Measurements from ENCODE around the gene CFAP97. TPM values are rescaled to one million over a fixed set of nuclear protein-coding genes. Genes with fewer than 3 reads are reported as not detected.

CFAP97 gene
- total RNA-seq, 2 donors from 2014 or later: 17.1 to 19.5 TPM

DNA sequence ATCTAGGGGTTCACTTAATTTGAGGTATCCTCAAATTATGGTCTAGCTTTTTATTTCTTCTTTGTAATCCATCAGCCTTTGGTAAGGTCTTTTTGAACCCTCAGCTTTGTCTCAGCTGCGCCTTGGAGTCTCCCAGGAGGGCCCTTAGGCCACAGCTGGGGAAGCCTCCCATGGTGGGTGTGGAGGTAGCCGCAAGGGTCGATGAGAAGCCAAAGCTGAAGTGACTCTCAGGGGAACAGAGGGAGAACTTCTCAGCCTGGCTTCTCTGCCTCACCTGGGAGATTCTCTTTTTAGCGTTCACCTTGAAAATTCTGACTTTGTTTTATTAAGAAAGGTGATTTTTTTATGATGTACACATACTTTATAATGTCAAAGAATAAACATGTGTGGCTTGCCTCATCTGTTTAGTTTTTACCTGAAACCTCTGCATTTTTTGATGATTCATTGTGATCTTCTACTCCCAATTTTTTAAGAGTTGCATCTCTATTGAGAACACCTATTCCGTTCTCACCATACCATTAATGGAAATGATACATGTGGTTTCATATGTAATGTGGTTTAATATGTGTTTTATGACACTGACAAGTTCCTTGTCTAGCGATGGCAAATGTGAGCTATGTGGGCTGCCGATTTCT, 86.4 kb downstream of the CFAP97 start:
- H3K9me3 ChIP-seq: no peaks in the 10 kb centered on the region
- H3K4me1 ChIP-seq: peaks cover 21% of the 10 kb centered on the region
- 82 to 91% methylated on average over 7 of the region's 7 CpGs for WGBS, 2 donors
- H3K27me3 ChIP-seq: no peaks in the 10 kb centered on the region
- no peak for TF ChIP-seq POLR2A (IDR thresholded peaks at IDR 0.05)
- TF ChIP-seq, protein P1, sequence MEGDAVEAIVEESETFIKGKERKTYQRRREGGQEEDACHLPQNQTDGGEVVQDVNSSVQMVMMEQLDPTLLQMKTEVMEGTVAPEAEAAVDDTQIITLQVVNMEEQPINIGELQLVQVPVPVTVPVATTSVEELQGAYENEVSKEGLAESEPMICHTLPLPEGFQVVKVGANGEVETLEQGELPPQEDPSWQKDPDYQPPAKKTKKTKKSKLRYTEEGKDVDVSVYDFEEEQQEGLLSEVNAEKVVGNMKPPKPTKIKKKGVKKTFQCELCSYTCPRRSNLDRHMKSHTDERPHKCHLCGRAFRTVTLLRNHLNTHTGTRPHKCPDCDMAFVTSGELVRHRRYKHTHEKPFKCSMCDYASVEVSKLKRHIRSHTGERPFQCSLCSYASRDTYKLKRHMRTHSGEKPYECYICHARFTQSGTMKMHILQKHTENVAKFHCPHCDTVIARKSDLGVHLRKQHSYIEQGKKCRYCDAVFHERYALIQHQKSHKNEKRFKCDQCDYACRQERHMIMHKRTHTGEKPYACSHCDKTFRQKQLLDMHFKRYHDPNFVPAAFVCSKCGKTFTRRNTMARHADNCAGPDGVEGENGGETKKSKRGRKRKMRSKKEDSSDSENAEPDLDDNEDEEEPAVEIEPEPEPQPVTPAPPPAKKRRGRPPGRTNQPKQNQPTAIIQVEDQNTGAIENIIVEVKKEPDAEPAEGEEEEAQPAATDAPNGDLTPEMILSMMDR (IDR thresholded peaks at IDR 0.05): no peak
- no peaks in the 10 kb centered on the region for H3K36me3 ChIP-seq (replicated peaks in 1 of 2; ENCODE audit: insufficient read depth in 1 of 2, low read depth in 2 of 2)
- no peak overlapping the region for H3K27ac ChIP-seq
- no peak for DNase-seq
- no peak for ATAC-seq
- no peak overlapping the region for H3K4me3 ChIP-seq
- intact Hi-C loops (cut with DNase I): no loop called here

GRCh38 chr4:185115827-185116232, 88.0 kb downstream of the CFAP97 start:
- H3K27me3 ChIP-seq: no peaks in the 10 kb centered on the region
- ATAC-seq (peak; percentile 99), DNase-seq (peak; percentile 86 to 95 (median 92))
- H3K4me1 ChIP-seq: peaks cover 34% of the 10 kb centered on the region
- H3K36me3 ChIP-seq (replicated peaks in 1 of 2; ENCODE audit: insufficient read depth in 1 of 2, low read depth in 2 of 2): no peaks in the 10 kb centered on the region
- H3K27ac ChIP-seq: peak overlapping the region; percentile 86 to 92 (median 88)
- 2% methylated on average over 8 to 9 of the region's 9 CpGs for WGBS, 2 donors
- intact Hi-C loops (cut with DNase I): no loop called here
- TF ChIP-seq, protein P1 (IDR thresholded peaks at IDR 0.05): no peak
- peak; percentile 47 to 86 (median 83) for TF ChIP-seq POLR2A (IDR thresholded peaks at IDR 0.05)
- no peaks in the 10 kb centered on the region for H3K9me3 ChIP-seq
- H3K4me3 ChIP-seq: no peak overlapping the region

GRCh38 chr4:185113340-185113739, 90.5 kb downstream of the CFAP97 start:
- Histone ChIP-seq H3K4me1 (peaks cover 58% of the 10 kb centered on the region), H3K36me3 (replicated peaks in 1 of 2; ENCODE audit: insufficient read depth in 1 of 2, low read depth in 2 of 2) (no peaks in the 10 kb centered on the region), H3K27me3 (no peaks in the 10 kb centered on the region), H3K27ac (no peak overlapping the region), H3K4me3 (no peak overlapping the region), H3K9me3 (no peaks in the 10 kb centered on the region)
- ATAC-seq: no peak
- 57 to 65% methylated on average over 2 of the region's 2 CpGs for WGBS, 2 donors
- no peak for DNase-seq
- TF ChIP-seq, protein P1 (IDR thresholded peaks at IDR 0.05): no peak
- TF ChIP-seq POLR2A (IDR thresholded peaks at IDR 0.05): no peak
- intact Hi-C loops (cut with DNase I): no loop called here

GRCh38 chr4:185112104-185112503, 91.7 kb downstream of the CFAP97 start:
- H3K36me3 ChIP-seq (replicated peaks in 1 of 2; ENCODE audit: insufficient read depth in 1 of 2, low read depth in 2 of 2): no peaks in the 10 kb centered on the region
- DNase-seq (peak; percentile 38 to 82 (median 64)), ATAC-seq (peak; percentile 39)
- H3K4me3 ChIP-seq: no peak overlapping the region
- H3K4me1 ChIP-seq: peaks cover 67% of the 10 kb centered on the region
- no peaks in the 10 kb centered on the region for H3K9me3 ChIP-seq
- WGBS, 2 donors: 68 to 88% methylated on average over 2 of the region's 2 CpGs
- TF ChIP-seq, protein P1 (IDR thresholded peaks at IDR 0.05): peak in 1 of 7 experiments; percentile 8
- TF ChIP-seq POLR2A (IDR thresholded peaks at IDR 0.05): peak in 1 of 3 donors; percentile 11
- H3K27me3 ChIP-seq: no peaks in the 10 kb centered on the region
- intact Hi-C loops (cut with DNase I): no loop called here
- H3K27ac ChIP-seq: peak overlapping the region; percentile 44 to 77 (median 70)

- peak; percentile 82 for ATAC-seq
- H3K27ac ChIP-seq: peak overlapping the region; percentile 29 to 77 (median 74)
Measured at GRCh38 chr4:185110375-185110823, 93.4 kb downstream of the CFAP97 start.

More at GRCh38 chr4:185110375-185110823, 93.4 kb downstream of the CFAP97 start:
- TF ChIP-seq POLR2A (IDR thresholded peaks at IDR 0.05): no peak
- TF ChIP-seq, protein P1 (IDR thresholded peaks at IDR 0.05): peak in 2 of 7 experiments; percentile 17 to 18
- Histone ChIP-seq H3K9me3 (no peaks in the 10 kb centered on the region), H3K4me1 (peaks cover 59% of the 10 kb centered on the region), H3K27me3 (no peaks in the 10 kb centered on the region), H3K4me3 (no peak overlapping the region), H3K36me3 (replicated peaks in 1 of 2; ENCODE audit: insufficient read depth in 1 of 2, low read depth in 2 of 2) (no peaks in the 10 kb centered on the region)
- peak; percentile 78 to 90 (median 82) for DNase-seq
- WGBS, 2 donors: 23 to 33% methylated on average over 11 of the region's 11 CpGs
- intact Hi-C loops (cut with DNase I): no loop called here

Measured in body of pancreas (tissue), 4 donors.